ENCODE results near the gene PRPF38A. TPM values are rescaled to one million over a fixed set of nuclear protein-coding genes. Genes with fewer than 3 reads are reported as not detected.

Gene PRPF38A
- polyA plus RNA-seq, 1 of the 3 experiments (the other 2 are of a cell fraction): 24.3 TPM

- 98% methylated on average over 3 of the region's 3 CpGs for WGBS (ENCODE audit: low lambda C conversion rate)
- Histone ChIP-seq H3K9ac (no peak overlapping the region), H3K4me3 (ENCODE audit: low read depth in 2 of 2, low read length in 1 of 2) (no peak overlapping the region), H2AFZ (ENCODE audit: low read depth) (no peak overlapping the region), H3K79me2 (ENCODE audit: insufficient read depth) (peaks cover 3% of the 10 kb centered on the region; the same call in 1 of the 2 replicates), H3F3A (replicated peaks; ENCODE audit: insufficient read depth) (no peaks in the 10 kb centered on the region), H4K20me1 (ENCODE audit: insufficient read depth) (no peaks in the 10 kb centered on the region), H3K4me2 (no peak overlapping the region), H3K27ac (ENCODE audit: low read depth in 2 of 2, low read length in 1 of 2) (no peak overlapping the region), H3K36me3 (replicated peaks in 1 of 2; ENCODE audit: control insufficient read depth in 1 of 2, insufficient read depth in 2 of 2, low read length in 1 of 2) (peaks cover 8 to 40% of the 10 kb centered on the region in 2 experiments), H3K4me1 (ENCODE audit: control insufficient read depth in 1 of 2, insufficient read depth in 2 of 2, low read depth in 1 of 2, low read length in 1 of 2) (no peaks in the 10 kb centered on the region), H3K9me3 (no peaks in the 10 kb centered on the region), H3K9me2 (no peaks in the 10 kb centered on the region), H3K27me3 (ENCODE audit: insufficient read depth) (no peaks in the 10 kb centered on the region)
- CTCF ChIA-PET: no interaction called here
- TF ChIP-seq GABPA (IDR thresholded peaks at IDR 0.05; ENCODE audit: low read depth): no peak
- TF ChIP-seq TCF12 (IDR thresholded peaks at IDR 0.05): no peak
- TF ChIP-seq CTCF (IDR thresholded peaks at IDR 0.05): no peak
- no peak for TF ChIP-seq EZH2phosphoT487 (IDR thresholded peaks at IDR 0.05; ENCODE audit: borderline replicate concordance, low read depth)
- no peak for TF ChIP-seq MEF2A (IDR thresholded peaks at IDR 0.05; ENCODE audit: borderline replicate concordance, low read depth)
- TF ChIP-seq FOXM1 (IDR thresholded peaks at IDR 0.05; ENCODE audit: low read depth): no peak
- TF ChIP-seq NRF1 (IDR thresholded peaks at IDR 0.05; ENCODE audit: low read depth, low read length): no peak
- no peak for TF ChIP-seq NFIC (IDR thresholded peaks at IDR 0.05; ENCODE audit: borderline replicate concordance)
- no peak for TF ChIP-seq RFX5 (IDR thresholded peaks at IDR 0.05; ENCODE audit: low read length)
- no peak for TF ChIP-seq MAX (IDR thresholded peaks at IDR 0.05; ENCODE audit: low read depth)
- no peak for TF ChIP-seq JUND (IDR thresholded peaks at IDR 0.05)
- no peak for TF ChIP-seq PBX3 (IDR thresholded peaks at IDR 0.05)
- no peak for TF ChIP-seq EP300 (IDR thresholded peaks at IDR 0.05; ENCODE audit: borderline replicate concordance in 1 of 2, low read depth in 1 of 2, low read length in 1 of 2)
- TF ChIP-seq CHD2 (IDR thresholded peaks at IDR 0.05; ENCODE audit: low read length, partially characterized antibody): no peak
- TF ChIP-seq TEAD4 (IDR thresholded peaks at IDR 0.05; ENCODE audit: borderline replicate concordance, insufficient read depth): no peak
- no peak for TF ChIP-seq FOXJ3 (CRISPR knock-in tag; IDR thresholded peaks at IDR 0.05)
- no peak for TF ChIP-seq IRF3 (IDR thresholded peaks at IDR 0.05; ENCODE audit: low read depth, low read length)
- TF ChIP-seq RCOR1 (IDR thresholded peaks at IDR 0.05; ENCODE audit: low read length): no peak
- POLR2A ChIA-PET: no interaction called here
- no peak for DNase-seq
Measured at GRCh38 chr1:52385376-52385775, 19.0 kb upstream of the PRPF38A start.

Measured in SK-N-SH (cell line).